NK-92 treated with Interleukin-12 subunit alpha and Interleukin-12 subunit beta, amount 100 ng/mL, for 24 hours (cell line): ENCODE data around the gene SETD7.

ENCODE experiments used
- DNase-seq: peaks from one replicate; lab custom pipeline; 2025; lab: John Stamatoyannopoulos, UW

The SETD7 gene

DNA sequence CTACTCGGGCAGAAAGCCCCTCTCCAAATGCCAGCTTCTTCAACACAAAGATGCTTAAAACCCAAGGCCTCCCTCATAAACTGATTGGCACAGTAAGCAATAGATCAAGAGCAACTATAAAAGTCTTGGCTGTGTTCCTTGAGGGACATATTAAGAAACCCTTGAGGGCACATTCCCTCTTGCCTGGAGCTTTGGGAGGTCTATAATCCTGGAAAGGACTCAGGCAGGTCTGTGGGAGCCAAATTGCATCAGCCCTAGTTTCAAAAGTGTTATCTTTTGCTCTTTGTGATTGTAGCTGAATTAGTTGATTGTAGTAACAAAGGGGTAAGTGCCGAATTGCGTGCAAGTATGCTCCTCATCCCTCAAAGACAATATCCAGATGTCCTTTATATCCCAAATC is 18.6 kb upstream of the SETD7 start:
- DNase-seq = no peak

GRCh38 chr4:139568206-139568955 is 12.4 kb upstream of the SETD7 start:
- DNase-seq = no peak

DNA sequence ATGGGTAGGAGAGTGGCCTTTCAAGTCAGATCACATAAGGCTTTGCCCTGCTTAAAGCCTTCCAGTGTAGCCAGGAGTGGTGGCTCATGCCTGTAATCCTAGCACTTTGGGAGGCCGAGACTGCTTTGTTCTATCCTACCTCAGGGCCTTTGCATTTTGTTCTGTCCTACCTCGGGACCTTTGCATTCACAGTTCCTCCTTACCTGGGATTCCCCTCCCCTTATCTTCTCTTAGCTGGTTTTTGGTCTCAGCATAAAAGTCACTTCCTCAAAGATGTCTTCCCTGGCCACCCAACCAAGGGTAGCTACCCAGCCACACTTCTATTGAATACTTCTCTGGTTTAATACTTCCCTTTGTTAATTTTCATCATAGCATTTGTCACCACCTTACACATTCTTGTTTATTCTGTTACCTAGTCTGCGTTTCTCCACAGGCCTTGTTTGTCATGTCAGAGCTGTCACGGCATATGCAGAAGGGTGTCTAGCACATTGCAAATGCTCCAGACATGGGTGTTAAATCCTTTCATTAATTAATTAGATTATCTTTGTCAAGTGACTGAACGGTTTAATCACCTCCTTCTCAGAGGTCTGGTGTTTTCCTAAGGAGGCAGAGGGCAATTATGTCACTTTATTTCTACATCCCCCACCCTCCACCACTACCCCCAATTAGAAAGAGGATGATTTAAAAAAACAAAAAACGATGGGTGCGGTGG is 11.3 kb upstream of the SETD7 start:
- no peak for DNase-seq

DNA sequence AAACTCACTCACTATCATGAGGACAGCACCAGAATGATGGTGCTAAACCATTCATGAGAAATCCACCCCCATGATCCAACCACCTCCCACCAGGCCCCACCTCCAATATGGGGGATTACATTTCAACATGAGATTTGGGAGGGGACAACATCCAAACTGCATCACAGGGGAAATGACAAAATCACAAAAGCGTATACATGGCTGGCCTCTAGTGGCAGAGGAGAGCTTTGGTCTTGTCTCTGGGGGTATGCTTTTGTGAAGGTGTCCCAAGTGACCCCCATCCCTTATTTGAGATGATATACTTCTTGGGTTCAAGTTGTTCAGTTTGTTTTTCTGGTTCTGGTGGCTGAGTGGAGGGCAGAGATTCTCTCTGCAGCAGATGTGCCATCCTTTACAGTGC is 8.5 kb upstream of the SETD7 start:
- no peak for DNase-seq

GRCh38 chr4:139563515-139563914 is 7.5 kb upstream of the SETD7 start:
- no peak for DNase-seq

GRCh38 chr4:139562839-139563238 is 6.8 kb upstream of the SETD7 start:
- no peak for DNase-seq

DNA sequence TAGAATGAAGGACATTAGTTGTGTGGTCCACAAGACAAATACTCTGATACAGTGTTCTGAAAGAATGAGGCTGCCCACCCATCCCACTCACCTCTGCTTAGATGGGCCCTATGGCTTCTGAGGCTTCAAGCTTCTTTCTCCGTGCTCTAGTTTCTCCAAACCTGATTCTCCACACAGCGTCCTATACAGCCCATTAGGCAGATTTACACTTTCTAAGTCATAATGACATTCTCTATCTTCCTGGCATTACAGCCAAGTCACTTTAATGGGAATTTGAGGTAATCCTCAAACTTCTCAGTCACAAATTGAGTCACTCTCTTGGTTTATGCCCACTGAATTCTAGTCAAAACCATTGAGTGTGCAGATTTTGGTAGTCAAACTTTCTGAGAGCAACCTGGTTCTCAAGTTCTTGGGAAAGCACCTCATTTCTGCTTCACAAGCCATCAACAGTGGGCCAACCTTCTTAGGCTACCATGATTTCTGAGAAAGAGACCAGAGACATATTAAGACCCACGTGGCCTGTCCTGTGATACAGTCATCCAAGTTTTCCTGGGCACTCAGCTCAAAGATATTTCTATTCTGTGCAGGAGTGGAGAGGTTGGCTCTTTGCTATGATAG is 6.2 kb upstream of the SETD7 start:
- no peak for DNase-seq

DNA sequence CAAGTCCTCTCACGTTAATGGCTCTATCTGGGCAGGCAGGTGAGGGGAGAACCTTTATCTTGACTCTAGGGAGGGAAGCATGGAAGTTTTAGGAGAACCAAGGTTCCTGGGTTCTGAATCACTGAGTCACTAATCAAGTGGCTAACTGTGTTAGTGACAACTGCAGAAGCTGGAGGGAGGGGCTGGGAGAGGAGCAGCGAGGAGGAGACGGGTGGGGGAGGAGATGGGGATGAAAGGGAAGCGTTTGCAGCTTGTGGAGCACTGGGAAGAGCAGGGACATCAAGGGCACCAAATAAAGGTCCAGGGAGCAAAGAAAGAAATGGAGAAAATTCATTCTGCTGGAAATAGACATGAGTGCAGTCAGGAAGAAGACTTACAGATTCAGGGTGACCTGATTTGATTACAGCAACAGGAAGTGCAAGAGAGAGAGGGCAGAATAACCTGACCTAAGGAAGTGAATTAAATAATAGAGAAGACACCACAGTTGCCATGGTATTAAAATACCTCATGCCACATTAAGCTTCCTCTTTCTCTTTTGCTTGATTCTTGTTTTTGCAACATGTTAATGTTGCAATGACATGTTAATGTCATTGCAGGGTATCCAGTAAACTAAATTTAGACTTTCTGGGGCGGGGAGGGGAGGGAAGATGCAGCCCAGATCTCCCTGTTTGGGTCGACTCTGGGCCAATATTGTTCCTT is 4.5 kb upstream of the SETD7 start:
- DNase-seq = no peak

GRCh38 chr4:139559687-139560086 is 3.7 kb upstream of the SETD7 start:
- no peak for DNase-seq

DNA sequence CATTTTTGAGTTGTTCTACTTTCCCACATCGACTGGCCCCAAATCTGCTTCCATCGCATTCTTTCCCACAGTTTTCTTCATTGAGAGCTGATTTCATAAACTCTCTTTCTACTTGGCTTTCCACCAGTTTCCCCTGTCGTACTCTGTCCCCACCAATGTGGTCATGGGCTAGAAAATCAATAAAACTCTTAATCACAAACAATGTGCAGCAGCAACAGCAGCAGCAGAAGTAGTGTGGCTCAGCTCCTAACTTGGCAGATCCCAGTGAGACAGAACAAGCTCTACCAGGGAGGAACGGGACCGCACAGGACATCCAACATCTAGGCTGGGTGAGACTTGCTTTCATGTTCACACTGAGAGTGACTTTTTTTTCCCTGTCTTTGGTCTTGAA is 3.1 kb upstream of the SETD7 start:
- no peak for DNase-seq

- no peak for DNase-seq
These were observed 2.4 kb upstream of the SETD7 start for GRCh38 chr4:139558235-139559088.

DNA sequence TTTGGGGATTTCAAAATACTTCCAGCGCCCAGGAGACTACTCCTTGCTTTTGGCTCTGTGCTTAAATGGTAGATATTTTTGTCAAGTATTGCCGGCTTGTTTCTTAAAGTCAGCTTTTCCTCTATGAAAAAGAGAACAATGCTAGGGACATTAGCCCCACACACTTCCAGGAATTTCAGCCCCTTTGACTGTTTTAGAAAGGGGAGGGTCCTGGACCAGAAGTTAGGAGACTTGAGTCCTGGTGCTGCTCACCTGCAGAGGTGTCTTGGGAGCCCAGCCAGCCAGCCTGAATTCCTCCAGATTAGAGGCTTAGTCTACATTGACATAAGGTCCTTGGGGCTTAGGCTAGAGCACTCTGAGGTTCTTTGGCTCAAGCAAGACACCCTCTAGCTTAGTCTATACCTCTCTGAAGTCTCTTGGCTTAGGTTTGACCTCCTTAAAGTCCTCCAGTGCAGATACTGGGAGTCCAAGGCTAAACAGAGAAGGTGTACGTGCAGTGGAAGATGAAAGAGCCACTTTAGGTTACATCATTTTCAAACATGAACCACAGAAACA is 1.6 kb upstream of the SETD7 start:
- DNase-seq = no peak

DNA sequence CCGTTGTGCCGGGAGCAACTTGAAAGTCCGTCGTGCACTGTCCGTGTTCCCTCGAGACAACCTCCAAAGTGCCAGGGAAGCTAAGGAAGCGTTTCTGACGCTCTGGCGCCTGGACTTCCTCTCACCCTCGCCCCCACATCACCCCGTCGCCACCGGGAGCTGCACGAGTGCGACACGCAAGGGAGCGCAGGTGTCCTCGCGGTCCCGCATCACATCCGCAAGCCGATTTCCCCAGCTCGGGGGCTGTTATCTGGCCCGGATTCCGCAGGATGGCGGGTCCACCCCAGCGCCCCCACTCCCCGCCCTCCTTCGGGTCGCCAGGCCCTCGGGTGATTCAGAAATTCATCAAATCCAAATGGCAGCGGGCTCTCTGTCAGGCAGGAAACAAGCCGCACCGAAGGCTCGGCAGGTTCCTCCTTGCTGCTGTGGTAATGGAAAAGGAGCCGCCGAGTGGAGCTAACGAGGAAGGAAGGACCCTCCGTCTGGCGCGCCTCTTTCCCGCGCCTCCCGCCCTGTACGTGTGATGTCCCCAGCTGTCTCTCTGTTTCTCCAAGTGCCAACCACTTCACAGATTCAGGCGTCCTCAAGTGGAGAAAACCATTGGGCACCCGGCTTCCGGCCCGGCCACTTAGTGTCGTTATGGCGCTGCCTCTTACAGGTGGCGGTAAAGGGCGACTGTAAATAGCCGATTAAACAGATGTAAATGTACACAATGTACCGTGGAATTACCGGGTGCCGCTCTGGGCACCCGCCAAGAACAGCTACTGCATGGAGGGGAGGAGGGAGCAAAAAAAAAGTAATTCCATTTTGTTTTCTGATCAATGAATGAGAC is 921 bp upstream of the SETD7 start:
- no peak for DNase-seq

DNA sequence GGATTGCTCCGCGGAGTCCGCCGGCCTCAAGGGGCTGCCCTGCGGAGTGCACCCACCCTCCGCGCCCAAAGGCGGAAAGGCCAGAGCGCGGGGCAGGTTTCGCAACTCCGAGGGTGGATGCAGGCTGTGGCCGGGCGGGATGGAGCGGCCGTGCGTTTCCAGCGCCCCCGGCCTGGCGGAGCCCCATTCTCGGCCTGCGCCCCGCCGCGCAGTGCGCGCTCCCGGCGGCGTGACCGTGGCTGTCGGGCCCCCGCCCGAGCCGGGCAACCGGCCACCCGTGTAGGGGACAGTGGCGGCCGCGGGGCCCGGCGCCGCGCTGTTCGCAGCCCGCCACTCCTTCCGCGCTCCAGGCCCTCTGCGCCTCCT is 331 bp downstream of the SETD7 start:
- no peak for DNase-seq

DNA sequence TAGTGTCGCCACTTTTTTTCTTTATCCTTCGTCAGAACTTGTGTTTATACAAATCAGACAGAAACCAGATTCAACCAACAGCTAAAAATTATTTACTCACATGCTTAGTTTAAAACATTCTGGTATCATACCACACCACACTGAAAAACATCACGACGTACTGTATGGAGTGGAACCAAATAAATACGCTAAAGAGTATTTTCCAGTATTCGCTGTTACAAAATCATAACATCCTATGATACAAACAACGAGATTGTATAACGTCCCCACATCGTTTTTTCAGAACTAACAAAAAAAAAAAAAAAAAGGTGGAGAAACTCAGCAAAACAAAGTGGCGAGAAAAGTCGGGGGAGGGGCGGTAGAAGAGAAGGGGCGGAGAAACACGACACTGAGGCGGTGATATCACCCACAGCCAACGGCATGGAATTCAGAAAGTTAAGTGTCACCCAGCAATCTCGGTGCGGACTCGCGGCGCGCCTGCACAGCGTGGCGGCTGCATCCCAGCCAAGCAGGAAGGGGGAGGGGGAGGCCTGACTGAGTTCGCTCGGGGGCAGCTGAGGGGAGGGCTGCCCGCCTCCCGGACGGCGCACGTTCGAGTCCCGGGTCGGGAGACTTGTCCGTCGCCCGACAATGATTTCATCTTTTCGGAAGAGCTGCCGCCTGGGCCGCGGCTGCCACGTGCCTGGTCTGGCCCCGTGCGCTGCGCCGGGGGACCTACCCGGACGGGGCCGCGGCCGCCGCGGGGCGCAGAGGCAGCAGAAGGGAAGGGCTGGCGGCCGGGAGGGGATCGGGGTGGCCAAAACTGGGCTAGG is 920 bp downstream of the SETD7 start:
- DNase-seq = no peak

GRCh38 chr4:139554642-139554892 is 1.5 kb downstream of the SETD7 start:
- DNase-seq = no peak

DNA sequence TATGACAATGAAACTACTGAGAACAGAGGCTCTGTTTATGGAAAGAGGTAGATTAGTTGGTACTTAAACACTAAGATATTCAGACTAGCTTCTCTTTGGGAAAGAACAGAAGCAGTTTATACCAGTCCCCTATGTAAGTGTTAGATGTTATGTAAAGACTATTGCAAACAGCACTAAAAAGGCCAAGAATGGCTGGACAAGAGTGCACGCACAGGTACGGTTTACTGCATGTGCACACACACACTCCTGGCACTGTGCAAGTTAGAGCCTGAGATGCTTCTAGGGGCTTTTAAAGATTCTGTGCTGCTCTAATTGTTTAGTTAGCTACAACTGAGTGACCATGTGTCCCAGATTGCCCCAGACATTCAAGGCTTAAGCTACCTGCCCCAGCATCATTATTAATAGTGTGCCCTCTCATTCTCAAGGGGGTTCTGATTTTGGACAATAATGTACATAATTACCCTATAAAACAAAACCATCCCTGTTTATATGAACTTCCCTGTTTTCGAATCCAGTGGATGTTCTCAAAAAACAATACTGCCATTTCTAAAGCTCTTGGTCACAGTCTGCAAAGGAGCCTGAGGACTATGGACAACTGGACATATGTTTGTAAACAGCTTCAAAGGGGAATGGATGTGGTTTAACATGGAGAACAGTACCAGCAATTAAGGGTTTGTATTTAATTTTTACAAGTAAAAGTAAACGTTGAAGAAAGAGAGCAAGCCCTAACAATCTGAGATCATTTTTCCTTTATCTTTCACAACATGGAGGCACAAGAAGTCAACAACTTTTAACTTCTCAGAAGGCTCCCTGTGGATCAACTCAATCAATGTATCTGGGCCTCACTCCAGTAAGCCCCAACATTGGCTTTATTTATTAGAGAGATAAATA is 2.0 kb downstream of the SETD7 start:
- no peak for DNase-seq

DNA sequence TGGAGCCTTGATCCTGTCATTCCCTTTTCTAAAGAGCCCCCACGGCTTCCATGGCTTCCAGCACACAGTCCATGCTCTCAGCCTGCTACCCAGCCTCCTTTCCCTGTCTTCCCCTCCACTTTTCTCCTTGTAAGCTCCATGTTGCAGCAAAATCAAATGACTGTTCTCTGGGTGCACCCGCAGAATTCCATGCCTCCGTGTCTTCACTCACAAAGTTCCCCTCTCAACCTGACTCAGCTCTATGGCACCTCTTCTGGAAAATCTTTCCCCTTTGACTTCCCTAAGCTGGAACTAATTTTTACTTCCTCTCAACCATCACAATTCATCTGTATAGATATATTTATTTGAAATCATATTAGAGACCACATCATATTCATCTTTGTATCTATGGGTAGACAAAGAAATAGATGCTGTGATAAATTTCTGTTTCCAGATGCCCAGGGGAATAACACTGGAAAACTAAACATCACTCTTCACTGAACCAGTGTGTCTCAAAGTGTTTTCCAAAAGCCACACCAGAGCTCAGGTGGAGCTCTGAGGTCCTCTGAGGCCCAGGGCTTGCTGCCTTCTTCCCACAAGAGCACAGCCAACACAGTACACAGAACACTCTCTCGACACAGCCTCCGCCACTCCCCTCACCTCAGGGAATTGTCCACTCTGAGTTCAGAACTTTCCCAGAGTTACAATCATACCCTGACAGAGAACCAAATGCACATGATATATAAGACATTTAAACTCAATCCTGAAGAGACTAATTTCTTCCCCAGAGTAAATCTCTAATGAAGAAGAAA is 3.3 kb downstream of the SETD7 start:
- no peak for DNase-seq
